LNCAP (cell line): ENCODE measurements around the gene SYNE1.

ENCODE experiments used
- CTCF ChIP-seq: fragments of 450-650 bp; IDR thresholded peaks from 2 replicates; pipeline ENCODE4 v1.5.1; 2017; ENCODE audit warnings: mild to moderate bottlenecking

The SYNE1 gene

DNA sequence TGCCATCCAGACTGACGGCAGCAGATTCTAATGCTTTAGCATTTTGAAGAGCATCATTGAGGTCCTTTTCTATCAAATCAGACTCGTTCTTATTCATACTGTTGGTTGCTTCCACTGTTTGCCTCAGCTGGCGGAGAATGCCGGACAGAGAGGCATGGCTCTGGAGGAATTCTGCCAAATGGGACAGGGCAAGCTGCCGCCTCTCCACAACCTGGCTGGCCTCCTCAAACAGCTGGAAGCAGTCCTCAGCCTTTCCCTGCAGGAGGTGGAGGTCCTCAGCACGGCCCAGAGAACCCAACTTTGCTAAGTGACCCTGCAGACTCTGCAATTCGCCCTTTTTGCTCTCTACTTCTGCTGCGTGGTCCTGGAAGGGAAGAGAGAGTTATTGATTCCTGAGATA lies 220.5 kb downstream of the SYNE1 start:
- no peak for TF ChIP-seq CTCF

GRCh38 chr6:152404936-152405595 lies 232.1 kb downstream of the SYNE1 start:
- no peak for TF ChIP-seq CTCF

- TF ChIP-seq CTCF = no peak
Measured at GRCh38 chr6:152404086-152404857, 232.9 kb downstream of the SYNE1 start.

- TF ChIP-seq CTCF = no peak
Measured at GRCh38 chr6:152402791-152403190, 234.4 kb downstream of the SYNE1 start.

DNA sequence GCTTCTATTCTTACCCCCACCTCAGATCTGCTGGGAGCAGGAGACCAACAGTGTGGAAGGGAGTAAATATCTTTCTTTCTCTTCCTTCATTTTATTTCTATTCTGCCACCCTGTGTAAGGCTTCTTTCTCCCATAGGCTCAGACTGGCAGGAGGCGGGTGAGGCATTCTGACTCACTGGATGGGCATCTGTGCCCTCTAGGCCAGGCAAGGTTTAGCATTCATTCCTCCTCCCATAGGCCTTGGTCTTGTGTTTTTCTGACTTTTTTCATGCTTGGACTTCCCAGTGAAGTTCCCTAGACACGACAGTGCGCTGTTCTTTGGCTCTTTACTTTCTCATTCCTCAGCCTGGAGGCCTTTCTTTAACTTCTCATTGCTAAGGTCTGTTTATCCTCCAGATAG lies 235.2 kb downstream of the SYNE1 start:
- TF ChIP-seq CTCF = no peak

GRCh38 chr6:152399399-152399798 lies 237.8 kb downstream of the SYNE1 start:
- TF ChIP-seq CTCF = no peak

DNA sequence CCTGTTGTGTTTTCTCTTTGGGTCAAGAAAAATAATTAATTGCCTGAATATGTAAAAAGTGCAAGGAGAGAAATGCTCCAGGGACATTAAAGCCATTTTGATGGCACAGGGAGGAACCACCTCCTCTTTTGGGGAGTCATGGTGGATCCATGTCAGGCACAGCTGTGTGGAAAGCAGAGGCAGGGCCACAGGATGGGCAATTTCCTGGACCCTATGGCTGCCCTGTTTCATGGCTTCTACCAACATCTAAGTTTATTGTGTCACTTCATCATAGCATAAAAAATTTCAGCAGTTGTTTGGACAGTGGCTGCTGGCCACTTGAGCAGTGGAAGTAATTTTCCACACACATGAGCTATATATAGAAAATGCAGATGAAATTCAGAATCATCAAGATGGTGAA lies 238.2 kb downstream of the SYNE1 start:
- no peak for TF ChIP-seq CTCF
